GM21723 (cell line): ENCODE measurements around the gene OR13J1.
"Not testable (repeated sequence)": the region's sequence is repeated elsewhere in the genome, so short reads cannot be mapped to it uniquely, and the experiment has no call there.

ENCODE experiments used
- ATAC-seq: cut with Tn5 transposase; IDR thresholded peaks from one replicate; pipeline ENCODE4 v1.9.1; 2021; ENCODE audit warnings: mild to moderate bottlenecking, moderate library complexity; ENCODE audit not compliant: unreplicated experiment

OR13J1 gene, protein sequence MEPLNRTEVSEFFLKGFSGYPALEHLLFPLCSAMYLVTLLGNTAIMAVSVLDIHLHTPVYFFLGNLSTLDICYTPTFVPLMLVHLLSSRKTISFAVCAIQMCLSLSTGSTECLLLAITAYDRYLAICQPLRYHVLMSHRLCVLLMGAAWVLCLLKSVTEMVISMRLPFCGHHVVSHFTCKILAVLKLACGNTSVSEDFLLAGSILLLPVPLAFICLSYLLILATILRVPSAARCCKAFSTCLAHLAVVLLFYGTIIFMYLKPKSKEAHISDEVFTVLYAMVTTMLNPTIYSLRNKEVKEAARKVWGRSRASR

DNA sequence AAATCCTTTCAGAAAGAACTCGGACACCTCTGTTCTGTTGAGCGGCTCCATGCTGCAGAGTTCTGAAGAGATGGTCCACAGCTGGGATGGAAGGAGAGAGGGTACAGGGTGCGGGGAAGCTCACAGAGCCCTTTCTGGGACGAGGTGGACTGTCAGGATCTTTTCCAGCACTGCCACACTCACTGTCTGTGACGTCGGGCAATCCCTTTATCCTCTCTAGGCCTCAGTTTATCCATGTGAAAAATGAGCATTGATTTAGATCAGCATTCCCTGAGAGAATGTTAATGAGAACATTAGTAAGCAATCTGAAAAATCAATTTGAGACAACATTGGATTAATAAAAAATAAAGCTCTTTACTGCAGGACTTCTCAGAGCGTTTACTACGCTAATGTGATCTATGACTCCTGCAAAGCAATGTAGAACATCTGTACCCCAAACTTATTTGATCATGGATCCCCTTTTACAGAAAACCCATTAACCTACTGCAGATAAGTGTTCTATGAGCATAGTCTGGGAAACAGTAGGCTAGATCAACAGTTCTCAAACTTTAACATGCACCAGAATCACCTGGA is at the start of gene OR13J1:
Gene OR13J1 (minus strand): TSS at position 51 of the 573 bp plus-strand sequence. CDS start 0 bp downstream, at position 51.
- no peak for ATAC-seq

DNA sequence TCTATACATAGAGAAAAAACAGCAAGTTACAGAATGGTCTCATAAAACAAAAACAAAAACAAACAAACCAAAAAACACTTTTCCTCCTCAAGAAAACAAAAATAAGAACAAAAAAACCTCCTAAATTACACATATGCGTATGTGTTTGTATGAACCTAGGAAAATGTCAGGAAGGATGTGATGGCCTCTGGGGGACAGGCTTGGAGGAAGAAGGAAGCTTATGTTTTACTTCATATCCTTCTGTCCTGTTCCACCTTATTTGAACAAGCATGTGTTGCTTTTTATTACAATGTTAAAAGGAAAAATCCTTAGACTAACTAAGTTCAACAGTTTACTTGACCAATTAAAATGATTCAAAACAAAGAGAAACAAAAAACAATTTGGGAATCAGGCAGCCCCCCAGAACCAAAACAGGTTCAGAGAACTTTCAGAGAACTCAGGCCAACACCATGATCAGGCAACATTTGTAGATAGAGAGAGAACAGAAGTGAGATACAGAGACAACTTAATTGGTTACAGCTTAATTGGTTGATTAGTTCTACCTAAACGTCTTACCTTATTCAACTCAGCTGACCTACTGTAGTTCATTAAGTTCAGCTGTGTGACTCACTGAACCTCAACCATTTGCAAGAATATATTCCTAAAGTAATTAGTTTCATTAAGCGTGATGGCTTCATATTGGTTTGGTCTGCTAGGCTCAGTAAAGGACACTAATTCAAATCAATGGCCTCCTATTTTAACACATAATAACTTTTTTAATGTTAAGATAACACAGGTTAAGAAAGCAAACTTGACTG is 49.2 kb upstream of the OR13J1 start:
- no peak for ATAC-seq

DNA sequence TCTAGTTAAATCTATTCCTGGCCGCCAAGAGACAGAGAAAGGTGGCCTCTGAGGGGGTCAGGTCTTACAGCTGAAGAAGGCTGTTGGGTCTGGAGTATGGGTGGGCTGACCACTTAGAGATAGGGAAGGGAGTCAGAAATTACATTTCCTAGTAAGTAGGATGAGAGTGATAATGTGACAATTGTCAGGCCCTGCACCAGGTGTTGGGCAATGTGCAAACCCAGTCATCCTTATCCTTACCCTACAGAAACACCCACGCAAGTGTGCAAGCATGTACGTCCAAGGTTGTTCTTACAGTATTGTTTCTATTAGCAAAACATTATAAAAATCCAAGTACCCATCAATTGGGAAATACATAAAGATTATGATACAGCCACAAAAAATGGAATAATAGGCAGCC is 48.6 kb upstream of the OR13J1 start:
- no peak for ATAC-seq

DNA sequence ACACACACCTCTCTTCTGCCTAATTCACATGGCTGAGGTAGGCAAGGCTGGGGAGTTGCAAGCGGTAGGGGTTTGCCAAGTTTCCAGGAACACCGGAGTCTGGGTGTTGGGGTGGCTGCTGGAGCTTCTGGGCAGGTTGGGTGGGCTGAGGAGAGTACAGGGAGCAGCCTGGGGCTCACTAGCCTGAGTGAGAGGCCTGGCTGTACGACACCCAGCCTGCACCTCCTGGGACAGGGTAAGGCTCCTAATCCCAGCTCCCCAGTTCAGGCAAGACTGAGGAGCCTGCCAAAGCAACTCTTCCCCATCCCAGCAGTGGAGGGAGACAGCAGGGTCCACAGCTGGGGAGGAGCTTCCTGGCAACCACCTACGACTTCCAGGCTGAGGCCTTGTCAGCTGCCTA is 47.1 kb upstream of the OR13J1 start:
- ATAC-seq = no peak

DNA sequence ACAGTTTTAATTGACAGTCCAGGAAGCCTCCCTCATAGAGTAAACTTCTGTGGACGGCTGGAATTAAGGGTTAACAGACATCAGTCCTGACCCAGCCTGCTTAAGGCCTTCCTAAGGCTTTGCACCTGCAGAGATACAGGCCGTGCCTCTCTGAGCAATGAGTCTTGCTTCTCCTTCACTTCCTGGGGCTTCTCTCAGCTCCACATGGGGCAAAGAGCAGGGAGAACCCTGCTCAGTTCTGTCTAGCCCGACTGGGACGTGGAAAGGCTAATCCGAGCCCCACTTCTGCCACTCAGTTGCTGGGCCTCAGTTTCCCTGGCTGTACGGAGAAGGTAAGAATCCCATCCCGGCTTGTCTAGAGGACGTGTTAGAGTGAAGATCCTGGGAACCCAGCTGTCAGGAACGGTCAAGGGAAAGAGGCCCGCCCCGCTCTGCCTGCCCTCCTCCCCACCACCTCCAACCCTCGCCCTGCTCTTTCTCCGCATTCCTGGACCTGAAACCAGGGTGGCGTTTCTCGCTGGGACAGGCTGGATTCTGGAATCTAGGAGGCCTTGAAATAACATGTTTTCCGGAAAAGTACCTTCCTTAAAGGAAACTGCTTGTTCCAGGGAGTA is 45.6 kb upstream of the OR13J1 start:
- ATAC-seq = no peak

DNA sequence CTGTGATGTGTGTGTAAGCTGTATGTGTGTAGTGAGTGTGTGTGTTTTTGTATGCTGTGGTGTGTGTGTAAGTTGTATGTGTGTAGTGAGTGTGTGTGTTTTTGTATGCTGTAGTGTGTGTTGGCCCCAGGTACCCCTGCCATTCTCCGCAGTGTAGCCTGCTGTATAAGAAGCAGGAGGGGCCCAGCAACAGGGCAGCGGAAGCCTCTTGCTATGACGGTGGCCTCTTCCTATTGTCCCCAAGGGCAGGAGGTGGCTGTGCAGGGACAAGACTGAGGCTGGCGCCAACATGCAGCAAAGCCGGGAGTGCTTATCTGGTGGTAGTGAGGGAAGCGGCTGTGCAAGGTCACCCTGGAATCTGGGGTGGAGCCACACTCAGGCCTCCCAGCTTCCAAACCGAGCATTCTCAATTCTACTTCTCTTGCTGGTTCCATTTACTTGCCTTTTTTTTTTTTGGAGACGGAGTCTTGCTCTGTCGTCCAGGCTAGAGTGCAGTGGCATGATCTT is 44.2 kb upstream of the OR13J1 start:
- ATAC-seq = no peak

DNA sequence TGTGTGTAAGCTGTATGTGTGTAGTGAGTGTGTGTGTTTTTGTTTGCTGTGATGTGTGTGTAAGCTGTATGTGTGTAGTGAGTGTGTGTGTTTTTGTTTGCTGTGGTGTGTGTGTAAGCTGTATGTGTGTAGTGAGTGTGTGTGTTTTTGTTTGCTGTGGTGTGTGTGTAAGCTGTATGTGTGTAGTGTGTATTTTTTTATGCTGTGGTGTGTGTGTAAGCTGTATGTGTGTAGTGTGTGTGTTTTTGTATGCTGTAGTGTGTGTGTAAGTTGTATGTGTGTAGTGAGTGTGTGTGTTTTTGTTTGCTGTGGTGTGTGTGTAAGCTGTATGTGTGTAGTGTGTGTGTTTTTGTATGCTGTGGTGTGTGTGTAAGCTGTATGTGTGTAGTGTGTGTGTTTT is 43.2 kb upstream of the OR13J1 start:
- not testable (repeated sequence) for ATAC-seq

DNA sequence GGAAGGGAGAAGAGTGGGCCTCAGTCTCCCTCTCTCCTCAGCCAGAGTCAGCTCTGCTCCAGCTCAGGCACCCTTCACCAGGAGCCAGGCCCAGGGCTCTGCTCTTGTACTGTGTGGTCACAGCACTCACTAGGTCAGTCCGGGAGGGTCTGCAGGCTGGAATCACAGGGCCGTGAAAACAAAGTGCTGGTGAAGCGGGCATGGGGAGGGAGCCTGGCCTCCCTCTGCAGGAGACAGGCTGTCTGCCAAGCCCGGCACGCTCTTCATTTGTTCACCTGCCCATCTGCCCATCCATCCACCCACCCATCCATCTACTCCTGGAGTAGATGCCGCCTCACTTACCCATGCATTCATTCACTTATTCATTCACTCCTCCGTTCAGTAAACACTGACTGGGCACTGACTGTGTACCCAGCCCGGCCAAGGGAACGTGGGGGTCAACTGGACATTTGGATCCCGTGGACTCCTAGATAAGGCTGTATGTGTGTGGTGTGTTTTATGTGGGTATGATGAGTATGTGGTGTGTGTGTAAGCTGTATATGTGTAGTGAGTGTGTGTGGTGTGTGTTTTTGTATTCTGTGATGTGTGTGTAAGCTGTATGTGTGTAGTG is 42.7 kb upstream of the OR13J1 start:
- ATAC-seq = no peak

DNA sequence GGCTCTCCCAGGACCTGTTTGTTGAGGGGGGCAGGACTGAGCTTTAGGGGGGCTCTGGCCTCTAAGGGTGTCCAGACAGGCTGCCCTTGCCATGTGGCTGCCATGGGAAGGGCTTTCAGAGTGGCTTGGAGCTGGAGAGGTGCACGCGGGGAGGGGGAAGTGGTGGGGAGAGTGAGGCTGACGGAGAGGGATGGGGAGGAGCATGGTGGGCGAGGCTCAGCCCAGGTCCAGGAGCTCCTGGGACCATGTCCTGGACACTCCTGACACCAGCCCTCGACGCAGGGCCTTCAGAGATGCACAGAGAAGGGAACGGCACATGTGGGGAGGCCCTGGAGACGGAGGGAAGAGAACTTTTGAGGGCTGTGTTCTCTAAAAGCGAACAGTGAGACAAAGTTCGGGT is 41.5 kb upstream of the OR13J1 start:
- no peak for ATAC-seq

DNA sequence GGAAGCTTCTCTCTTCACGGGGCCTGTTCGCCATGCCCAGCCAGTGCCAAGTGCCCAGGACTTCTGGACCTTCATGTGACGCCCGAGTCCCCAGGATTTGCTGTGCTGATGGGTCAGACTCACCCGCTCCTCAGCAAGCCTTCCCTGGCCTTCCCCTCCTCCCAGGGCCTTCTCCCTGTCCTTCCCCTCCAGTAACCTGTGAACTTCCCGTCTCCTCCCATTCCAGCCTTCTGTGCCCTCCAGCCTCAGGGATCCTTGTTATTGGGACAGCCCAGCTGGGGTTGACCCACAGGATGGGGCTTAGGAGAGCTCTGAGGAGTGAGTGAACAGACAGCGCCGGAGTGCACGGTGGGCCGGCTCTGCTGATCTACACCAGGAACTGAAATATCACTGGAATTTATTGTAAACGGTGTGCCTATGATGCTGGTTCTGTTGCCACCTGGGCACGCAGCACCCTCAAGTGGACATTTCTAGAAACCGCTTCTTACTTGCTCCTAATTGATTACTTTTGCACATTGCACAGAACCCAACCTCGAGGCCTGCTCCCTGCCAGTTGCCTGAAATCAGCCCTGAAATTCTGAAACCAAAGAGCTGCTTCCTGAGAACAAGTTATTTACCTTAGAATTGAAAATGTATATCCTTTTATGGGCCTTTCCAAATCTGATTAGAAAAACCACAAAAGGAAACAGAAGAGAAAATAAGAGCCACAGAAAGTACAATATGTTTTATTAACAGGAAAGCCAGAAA is 40.6 kb upstream of the OR13J1 start:
- ATAC-seq = no peak

DNA sequence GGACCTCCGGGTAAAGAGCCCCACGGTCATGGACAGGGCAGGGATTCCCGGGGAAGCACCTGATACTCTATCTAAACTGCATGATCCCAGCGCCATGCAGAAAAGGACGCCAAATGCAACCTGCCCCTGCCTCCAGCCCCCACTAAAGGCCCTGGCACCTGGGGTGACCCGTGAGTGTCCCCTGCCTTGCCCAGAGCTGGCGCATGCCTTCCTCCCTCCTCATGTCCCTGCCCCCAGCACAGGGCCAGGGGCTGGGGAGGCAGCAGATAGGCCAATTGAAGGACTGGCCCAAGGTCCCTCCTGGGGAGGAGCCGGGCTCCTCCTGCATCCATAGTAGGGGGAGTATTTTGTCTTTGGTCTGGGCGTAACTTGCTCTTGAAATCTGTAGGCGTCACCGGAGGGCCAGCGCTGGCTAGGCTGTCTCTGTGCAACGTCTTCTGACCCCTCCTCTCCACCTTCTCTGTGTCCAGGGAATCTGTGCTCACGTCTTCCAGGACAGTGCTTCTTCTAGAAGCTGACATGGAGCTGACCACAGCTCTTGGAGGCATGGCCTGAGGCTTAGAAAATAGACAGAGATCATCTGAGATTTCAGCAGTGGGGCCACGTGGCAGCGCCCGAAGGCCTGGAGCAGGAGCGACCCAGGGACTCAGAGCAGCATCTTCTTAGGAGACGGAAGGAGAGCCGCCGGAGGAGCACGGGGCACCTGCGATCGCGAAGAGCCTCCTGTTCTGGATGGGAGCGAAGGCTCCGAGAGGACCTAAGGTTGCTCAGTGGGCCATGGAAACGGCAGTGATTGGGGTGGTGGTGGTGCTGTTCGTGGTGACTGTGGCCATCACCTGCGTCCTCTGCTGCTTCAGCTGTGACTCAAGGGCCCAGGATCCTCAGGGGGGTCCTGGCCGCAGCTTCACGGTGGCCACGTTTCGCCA is 39.7 kb upstream of the OR13J1 start:
- no peak for ATAC-seq

DNA sequence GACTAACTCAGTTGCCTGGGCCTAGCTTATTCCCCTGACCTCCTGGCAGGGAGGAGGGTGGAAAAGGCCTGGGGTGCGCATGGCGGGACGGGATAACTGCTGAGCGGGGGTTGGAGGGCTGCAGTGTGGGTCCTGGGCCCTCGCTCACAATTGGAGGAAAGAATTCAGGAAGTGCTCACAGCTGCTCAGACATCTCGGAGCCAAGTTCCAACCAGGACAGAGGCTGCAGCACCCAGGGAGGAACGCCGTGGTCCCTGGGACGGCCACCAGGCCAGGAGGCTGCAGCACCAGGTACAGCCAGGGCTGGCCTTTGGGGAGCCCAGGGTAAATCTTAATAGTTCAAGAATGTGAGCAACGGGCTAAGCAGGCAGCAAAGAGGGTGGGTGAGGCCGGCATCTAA is 39.1 kb upstream of the OR13J1 start, which contains the start of gene SPAAR:
Gene SPAAR (plus strand): TSS at position 217 of the 400 bp plus-strand sequence. CDS start 974 bp downstream, outside the sequence.
- ATAC-seq = no peak

DNA sequence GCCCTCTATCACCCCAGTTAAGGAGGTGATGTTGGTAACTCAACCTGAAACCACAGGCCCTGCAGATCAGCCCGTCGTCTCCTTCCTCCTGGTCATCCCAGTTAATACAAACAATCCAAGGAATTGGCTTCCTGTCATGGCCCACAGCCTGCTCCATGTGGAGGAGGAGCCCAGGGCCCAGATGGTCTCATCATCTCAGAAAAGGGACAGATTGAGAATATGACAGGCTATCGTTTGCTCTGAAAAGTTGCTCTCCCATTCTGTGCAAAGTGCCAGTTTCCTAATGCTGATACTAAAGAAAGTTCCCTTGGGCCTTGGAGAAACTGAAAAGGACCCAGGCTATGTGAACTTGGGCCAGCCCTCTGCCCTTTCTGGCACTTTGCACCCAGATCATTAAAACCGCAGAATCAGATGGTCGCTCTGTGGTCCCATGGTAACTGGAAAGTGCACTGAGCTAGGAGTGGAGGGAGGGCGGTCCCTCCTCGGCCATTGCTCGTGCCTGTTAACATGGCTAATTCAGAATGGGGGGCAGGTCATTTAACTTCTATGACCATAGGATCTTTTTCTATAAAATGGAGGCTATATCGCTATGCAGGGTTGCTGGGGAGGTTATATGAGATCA is 38.4 kb upstream of the OR13J1 start:
- ATAC-seq = no peak

DNA sequence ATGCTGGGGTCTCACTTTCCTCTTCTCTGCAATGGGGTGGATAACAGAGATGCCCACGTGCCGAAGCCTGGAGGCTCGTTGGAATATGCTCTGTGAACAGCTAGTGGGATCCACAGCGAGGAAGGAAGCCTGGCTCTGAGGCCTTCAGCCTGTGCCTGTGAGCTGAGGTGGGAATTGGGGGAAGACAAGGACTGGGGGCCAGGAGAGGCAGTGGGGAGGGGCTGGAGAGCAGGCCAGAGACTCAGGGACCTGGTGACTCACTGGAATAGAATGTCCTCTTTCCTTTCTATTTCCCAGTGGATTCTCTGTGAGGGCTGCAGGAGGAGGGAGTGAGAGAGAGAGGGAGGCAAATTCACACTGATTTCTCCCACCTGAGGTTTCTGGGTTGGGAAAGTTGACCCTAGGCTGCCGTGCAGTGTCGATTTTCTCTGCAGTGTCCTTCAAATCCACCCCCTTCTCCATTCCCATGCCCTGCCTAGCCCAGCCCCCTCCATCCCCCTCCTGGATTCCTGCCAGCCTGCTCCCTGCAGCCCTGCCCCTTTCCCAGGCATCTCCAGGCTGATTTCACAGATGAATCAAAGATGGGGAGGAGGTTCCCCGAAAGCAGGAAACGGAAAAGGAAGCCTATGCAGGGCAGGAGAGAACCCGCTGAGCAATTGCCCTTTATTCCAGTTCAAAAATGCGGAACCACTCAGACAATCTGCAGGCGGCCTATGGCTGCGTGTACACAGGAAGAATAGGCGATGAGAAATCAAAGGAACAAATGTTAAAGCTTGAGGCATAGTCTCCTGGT is 37.7 kb upstream of the OR13J1 start:
- no peak for ATAC-seq

DNA sequence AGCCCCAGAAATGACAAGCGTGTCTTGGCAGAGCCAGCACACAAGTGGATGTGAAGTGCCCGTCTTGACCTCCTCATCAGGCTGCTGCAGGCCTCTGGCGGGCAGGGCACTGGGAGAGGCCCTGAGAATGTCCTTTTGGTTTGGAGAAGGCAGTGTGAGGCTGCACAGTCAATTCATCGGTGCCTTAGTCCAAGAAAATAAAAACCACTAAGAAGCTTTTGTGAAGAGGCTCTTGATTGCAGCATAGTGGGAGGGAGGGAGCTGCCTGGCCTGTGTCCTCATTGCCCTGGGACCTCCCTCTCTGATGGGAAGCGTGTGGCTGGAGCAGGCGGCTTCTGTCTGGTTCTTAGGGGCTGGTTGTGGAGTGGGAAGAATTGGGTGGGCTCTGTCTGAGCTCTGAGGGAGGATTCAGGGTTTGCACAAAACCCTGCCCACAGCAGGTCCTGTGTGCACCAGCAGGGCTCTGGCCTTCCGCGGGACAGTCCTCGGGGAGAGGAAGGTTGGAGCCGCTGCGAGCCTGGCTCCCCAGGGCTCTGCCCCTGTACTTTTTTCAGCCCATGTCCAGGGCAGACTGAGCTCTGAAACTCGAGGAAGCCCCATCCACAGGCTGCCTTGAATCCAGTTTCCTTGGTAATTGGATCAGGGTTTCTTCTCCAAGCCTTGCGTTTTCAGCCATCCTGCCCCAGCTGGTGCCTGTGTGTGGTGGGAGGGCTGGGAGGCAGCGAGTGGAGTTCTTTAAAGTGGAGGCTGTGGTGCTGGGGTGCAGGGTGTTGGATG is 36.9 kb upstream of the OR13J1 start:
- ATAC-seq = no peak

DNA sequence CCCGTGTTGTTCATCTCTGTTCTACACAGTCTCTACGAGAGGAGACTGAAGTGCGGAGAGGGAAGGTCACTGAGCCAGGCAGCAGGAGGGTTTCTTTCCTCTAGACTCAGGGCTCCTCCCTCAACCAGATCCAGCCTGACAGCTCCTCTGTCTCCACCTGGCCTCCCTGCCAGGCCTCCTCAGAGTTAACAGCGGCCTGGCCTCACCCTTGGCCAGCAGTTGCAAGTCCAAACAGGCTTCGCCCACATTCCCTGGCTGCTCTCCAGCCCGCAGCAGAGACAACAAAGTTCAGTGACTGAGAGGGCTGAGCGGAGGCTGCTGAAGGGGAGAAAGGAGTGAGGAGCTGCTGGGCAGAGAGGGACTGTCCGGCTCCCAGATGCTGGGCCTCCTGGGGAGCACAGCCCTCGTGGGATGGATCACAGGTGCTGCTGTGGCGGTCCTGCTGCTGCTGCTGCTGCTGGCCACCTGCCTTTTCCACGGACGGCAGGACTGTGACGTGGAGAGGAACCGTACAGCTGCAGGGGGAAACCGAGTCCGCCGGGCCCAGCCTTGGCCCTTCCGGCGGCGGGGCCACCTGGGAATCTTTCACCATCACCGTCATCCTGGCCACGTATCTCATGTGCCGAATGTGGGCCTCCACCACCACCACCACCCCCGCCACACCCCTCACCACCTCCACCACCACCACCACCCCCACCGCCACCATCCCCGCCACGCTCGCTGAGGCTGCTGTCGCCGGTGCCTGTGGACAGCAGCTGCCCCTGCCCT is 35.9 kb upstream of the OR13J1 start, which contains the start of gene HRCT1:
Gene HRCT1 (plus strand): TSS at position 291 of the 768 bp plus-strand sequence. CDS start 86 bp downstream, at position 377.
- no peak for ATAC-seq
